HUES64 (cell line): ENCODE results near the gene MAPK1.
"Not testable (repeated sequence)": the region's sequence is repeated elsewhere in the genome, so short reads cannot be mapped to it uniquely, and the experiment has no call there.

ENCODE experiments used
- H3K27ac ChIP-seq: 2 replicates; pipeline ENCODE4 v1.7.0; 2013; ENCODE audit warnings: low read depth, low read length, inconsistent platforms
- H3K27me3 ChIP-seq: 2 replicates; pipeline ENCODE4 v1.6.1; 2013; ENCODE audit warnings: mild to moderate bottlenecking, low read length; ENCODE audit not compliant: insufficient read depth
- H3K36me3 ChIP-seq: 2 replicates; pipeline ENCODE4 v1.6.1; 2013; ENCODE audit warnings: mild to moderate bottlenecking, low read length; ENCODE audit not compliant: insufficient read depth
- H3K4me1 ChIP-seq: 2 replicates; pipeline ENCODE4 v1.6.1; 2013; ENCODE audit warnings: mild to moderate bottlenecking, low read length, moderate library complexity; ENCODE audit not compliant: insufficient read depth
- H3K4me3 ChIP-seq: 2 replicates; pipeline ENCODE4 v1.5.1; 2013; ENCODE audit warnings: mild to moderate bottlenecking, low read length, moderate library complexity
- H3K9ac ChIP-seq: 2 replicates; pipeline ENCODE4 v1.6.1; 2013; ENCODE audit warnings: mild to moderate bottlenecking, low read depth, low read length
- H3K9me3 ChIP-seq: 2 replicates; pipeline ENCODE4 v1.6.1; 2013; ENCODE audit warnings: low read depth, low read length; ENCODE audit not compliant: insufficient read depth
- WGBS: fragments of 150-250, 120-280 bp; methylation state at CpG from one replicate; pipeline ENCODE4 v1.1.7; 2013; ENCODE audit warnings: missing lambda C conversion rate; 5-methylcytosine and 5-hydroxymethylcytosine counted together

The MAPK1 gene

DNA sequence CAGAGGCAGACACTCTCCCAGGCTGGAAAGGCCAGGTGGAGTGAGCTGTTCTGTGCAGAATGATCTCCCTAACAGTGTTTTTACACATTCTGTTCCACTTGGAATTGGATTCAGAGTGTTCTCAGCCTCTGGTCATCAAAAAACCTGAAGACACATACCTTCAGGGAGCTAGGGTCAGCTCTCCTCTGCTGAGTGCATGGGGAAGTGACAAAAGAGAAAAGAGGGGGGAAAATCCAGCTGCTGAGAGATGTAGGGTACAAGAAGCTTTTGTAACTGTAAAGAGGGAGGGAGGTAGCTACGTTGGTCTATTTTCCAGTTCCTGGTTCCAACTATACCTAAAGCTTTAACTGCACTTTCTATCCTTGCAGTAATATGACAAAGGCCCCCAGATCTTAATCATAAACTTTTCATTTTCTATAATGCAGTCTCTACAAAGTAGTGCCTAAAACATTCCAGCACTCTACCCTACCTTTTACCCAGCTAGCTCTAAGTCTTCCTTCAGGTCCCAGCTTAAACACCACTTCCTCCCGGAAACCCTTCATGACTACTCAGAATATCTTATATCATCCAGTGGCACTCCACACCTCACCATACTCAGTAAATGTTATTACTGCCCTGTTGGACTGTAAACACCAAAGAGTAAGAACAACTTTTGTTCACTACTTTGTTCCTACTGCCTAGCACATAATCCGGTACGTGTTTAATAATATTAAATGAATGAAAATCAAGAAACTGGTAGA is 9.2 kb downstream of the MAPK1 start:
- H3K9ac ChIP-seq, result no peak overlapping the region
- 92% methylated on average over 4 of the region's 4 CpGs for WGBS
- H3K4me1 ChIP-seq, result peaks cover 24% of the 10 kb centered on the region

DNA sequence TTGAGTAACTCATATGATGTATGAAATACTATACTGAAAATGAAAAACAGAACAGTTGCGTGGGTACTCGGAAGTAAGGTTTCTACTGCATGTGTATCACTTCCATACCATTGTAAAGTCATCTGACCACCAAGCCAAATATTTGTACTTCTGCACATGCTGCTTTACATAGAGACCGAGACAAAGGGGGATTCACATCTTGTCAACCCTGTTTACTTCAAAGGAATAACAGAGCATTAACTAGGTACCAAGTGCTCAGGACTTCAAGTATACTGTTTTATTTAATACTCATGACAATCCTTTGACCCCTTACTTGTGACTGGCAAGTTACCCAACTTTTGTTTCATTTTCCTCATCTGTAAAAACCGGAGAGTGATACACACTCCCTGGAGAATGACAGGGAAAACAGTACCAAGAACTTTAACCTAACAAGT is 9.9 kb downstream of the MAPK1 start:
- no peak overlapping the region for H3K27ac ChIP-seq

More for the DNA sequence above, 9.2 kb downstream of the MAPK1 start:
- no peaks in the 10 kb centered on the region for H3K9me3 ChIP-seq
- no peaks in the 10 kb centered on the region for H3K36me3 ChIP-seq
- no peak overlapping the region for H3K27ac ChIP-seq
- no peaks in the 10 kb centered on the region for H3K27me3 ChIP-seq
- no peak overlapping the region for H3K4me3 ChIP-seq

DNA sequence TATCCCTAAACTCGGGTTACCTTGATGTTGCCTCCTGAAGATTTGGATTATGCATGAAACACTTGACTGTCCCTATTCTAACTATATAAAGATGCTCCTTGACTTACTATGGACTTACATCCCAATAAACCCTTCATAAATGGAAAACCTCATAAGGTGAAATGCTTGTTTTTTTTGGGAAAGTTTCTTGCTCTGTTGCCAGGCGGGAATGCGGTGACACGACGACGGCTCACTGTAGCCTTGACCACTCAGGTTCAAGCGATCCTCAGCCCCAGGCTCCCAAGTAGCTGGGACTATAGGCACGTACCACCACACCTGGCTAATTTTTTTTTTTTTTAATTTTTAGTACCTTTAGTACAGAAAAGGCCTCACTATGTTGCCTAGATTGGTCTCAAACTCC is 10.6 kb downstream of the MAPK1 start:
- peaks cover 21% of the 10 kb centered on the region for H3K4me1 ChIP-seq
- H3K27me3 ChIP-seq, result no peaks in the 10 kb centered on the region
- no peak overlapping the region for H3K27ac ChIP-seq
- no peak overlapping the region for H3K9ac ChIP-seq
- H3K9me3 ChIP-seq, result no peaks in the 10 kb centered on the region
- no peaks in the 10 kb centered on the region for H3K36me3 ChIP-seq
- 92% methylated on average over 8 of the region's 8 CpGs for WGBS
- H3K4me3 ChIP-seq, result no peak overlapping the region

More for the DNA sequence above, 9.9 kb downstream of the MAPK1 start:
- Histone ChIP-seq H3K4me3 (no peak overlapping the region), H3K9me3 (no peaks in the 10 kb centered on the region), H3K36me3 (no peaks in the 10 kb centered on the region), H3K9ac (no peak overlapping the region), H3K27me3 (no peaks in the 10 kb centered on the region), H3K4me1 (peaks cover 24% of the 10 kb centered on the region)
- 95% methylated on average over 4 of the region's 4 CpGs for WGBS

DNA sequence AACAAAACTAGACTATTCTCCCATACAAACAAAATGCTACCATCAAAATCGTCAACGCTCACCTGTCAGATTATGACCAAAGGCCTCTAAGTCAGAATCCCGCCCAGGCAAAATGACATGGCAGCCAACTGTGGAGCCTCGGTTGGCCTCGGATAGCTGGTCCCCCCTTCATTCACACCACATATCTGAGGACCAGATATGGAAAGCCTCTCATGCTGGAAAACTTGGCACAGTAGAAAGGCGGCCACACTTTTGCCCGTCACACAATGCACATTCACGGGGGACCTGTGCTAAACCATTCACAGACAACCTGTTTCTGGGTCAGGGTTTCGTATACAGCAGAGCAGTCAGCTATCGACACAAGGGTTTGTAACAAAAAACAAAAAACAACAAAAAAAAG is 11.2 kb downstream of the MAPK1 start:
- H3K9ac ChIP-seq, result no peak overlapping the region
- no peaks in the 10 kb centered on the region for H3K36me3 ChIP-seq
- no peaks in the 10 kb centered on the region for H3K9me3 ChIP-seq
- H3K4me1 ChIP-seq, result peaks cover 16% of the 10 kb centered on the region
- no peak overlapping the region for H3K27ac ChIP-seq
- no peak overlapping the region for H3K4me3 ChIP-seq
- no peaks in the 10 kb centered on the region for H3K27me3 ChIP-seq
- 97% methylated on average over 10 of the region's 10 CpGs for WGBS

DNA sequence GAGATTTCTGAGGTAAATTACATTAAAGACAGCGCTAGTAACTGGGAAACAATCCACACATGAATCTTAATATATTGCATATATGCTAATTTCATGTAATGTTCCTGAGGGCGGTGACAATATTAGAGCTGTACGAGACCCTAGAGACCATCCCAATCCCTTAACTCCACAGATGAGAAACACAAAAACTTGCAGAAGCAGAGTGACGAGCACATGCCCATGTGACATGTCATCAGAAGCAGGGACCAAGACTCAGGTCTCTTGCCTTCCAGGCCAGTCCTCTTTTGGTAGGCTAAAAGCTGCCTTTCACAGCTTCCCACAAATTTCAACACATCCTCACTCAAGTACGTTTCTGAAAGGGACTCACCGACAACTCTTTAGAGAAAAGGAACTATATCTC is 11.8 kb downstream of the MAPK1 start:
- no peaks in the 10 kb centered on the region for H3K36me3 ChIP-seq
- 79% methylated on average over 5 of the region's 6 CpGs for WGBS
- H3K4me1 ChIP-seq, result peaks cover 13% of the 10 kb centered on the region

DNA sequence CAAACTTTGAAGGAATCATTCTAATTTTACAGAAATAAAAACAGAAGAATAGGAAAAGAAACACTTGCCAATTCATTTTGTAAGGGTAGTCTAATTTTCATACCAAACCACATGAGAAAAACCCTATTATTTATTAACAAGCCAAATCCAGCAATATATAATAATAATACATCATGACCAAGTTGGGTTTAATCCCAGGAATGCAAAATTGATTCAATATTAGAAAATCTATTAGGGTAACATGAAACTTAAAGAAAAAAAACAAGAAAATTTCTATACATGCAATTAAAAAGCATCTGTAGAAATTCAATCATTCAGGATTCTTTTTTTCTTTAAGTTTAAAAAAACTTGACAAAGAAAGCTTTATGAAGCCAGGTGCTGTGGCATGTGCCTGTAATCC is 16.8 kb downstream of the MAPK1 start:
- Histone ChIP-seq H3K27me3 (no peaks in the 10 kb centered on the region), H3K27ac (no peak overlapping the region), H3K4me3 (no peak overlapping the region), H3K9ac (no peak overlapping the region), H3K36me3 (0 out of 2 replicates have a peak, but pooled peaks cover 5% of the 10 kb centered on the region), H3K4me1 (no peaks in the 10 kb centered on the region), H3K9me3 (peaks cover 8% of the 10 kb centered on the region)

More for the DNA sequence above, 11.8 kb downstream of the MAPK1 start:
- no peak overlapping the region for H3K9ac ChIP-seq
- H3K4me3 ChIP-seq, result no peak overlapping the region
- H3K27ac ChIP-seq, result no peak overlapping the region
- H3K27me3 ChIP-seq, result no peaks in the 10 kb centered on the region
- H3K9me3 ChIP-seq, result no peaks in the 10 kb centered on the region

DNA sequence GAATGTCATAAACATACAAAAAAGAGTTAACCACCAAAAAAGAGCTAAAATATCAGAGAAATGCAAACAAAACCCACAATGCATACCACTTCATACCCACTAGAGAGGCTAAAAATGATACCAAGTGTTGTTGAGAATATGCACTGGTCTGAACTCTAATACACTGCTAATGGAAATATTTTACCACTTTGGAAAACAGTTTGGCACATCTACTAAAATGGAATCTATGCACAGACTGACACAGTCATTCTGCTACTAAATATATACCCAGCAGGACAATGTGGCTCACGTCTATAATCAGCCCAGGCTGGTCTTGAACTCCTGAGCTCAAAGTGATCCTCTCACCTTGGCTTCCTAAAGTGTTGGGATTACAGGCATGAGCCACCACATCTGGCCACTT is 18.0 kb downstream of the MAPK1 start:
- Histone ChIP-seq H3K9ac (no peak overlapping the region), H3K4me1 (no peaks in the 10 kb centered on the region), H3K27ac (no peak overlapping the region), H3K27me3 (no peaks in the 10 kb centered on the region), H3K9me3 (peaks cover 8% of the 10 kb centered on the region), H3K4me3 (no peak overlapping the region), H3K36me3 (0 out of 2 replicates have a peak, but pooled peaks cover 5% of the 10 kb centered on the region)
- 95% methylated on average over 1 of the region's 1 CpG for WGBS

DNA sequence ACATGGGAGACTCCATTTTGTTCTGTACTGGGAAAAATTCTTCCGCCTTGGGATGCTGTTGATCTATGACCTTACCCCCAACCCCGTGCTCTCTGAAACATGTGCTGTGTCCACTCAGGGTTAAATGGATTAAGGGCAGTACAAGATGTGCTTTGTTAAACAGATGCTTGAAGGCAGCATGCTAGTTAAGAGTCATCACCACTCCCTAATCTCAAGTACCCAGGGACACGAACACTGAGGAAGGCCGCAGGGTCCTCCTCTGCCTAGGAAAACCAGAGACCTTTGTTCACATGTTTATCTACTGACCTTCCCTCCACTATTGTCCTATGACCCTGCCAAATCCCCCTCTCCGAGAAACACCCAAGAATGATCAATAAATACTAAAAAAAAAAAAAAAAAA is 19.4 kb downstream of the MAPK1 start:
- not testable (repeated sequence) for H3K27ac ChIP-seq, H3K9me3 ChIP-seq, H3K4me3 ChIP-seq, H3K4me1 ChIP-seq, H3K9ac ChIP-seq, H3K27me3 ChIP-seq, H3K36me3 ChIP-seq
- WGBS, result 90% methylated on average over 4 of the region's 5 CpGs

DNA sequence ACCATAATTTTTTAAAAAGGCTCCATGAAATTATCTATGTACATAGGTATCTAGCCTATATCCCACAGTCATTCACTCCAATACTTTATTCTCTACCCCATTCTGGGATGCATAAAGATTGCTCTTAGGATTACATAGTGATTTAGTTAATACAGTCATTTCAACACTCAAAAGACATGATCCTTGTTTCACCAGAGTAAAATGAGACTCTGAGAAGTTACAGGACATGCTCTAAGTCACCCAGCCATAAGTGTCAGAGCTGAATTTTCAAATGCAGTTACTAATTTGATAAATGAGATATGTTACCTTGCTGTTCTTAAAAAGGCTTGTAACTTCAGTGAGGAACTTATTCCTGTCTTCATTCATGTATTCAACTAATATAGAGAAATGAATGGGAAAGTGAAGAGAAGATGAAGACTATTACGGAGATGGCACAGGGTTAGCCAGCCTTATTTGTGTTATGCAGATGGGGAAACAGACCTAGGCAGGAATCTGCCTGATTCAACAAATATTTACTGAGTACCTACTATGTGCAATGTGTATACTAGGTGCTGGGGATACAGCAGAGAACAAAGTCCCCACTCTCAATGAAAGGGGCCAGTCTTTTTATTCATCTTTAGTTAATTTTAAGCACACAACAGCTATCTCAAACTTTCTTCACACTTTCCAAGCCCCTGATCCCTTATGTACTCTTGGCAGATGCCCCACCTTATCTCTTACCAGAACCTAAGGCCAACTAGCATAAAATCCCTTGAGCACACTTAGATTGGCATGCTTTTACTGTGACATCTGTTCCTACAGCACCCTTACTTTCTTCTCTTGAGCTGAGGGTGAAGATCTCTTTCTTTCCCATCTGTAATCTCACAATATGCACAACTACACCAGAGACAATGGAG is 21.6 kb downstream of the MAPK1 start:
- 100% methylated on average over 1 of the region's 1 CpG for WGBS
- Histone ChIP-seq H3K27me3 (no peaks in the 10 kb centered on the region), H3K9ac (no peak overlapping the region), H3K4me1 (no peaks in the 10 kb centered on the region), H3K27ac (no peak overlapping the region), H3K9me3 (peaks cover 8% of the 10 kb centered on the region), H3K36me3 (peaks cover 9% of the 10 kb centered on the region; the same call in 1 of the 2 replicates), H3K4me3 (no peak overlapping the region)

DNA sequence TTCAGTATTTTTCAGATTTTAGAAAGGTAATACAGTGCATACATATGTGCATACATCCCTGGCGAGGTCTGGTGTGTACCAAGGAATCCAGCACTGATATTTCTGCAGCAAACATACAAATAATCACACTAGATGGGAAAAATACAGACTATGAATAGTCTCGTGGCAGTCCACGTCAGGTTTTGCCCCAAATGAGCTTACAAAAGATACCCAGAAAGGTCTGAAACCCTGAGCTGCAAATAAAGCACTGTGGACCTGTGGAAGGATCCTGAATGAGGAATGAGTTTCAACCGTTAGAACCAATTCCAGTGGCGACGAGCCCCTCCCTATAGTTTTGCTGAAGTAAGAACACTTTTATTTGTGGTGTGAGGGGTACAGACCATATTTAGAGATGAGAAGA is 24.5 kb downstream of the MAPK1 start:
- Histone ChIP-seq H3K4me3 (no peak overlapping the region), H3K9me3 (no peaks in the 10 kb centered on the region), H3K27ac (no peak overlapping the region), H3K4me1 (no peaks in the 10 kb centered on the region; the same call in 1 of the 2 replicates), H3K27me3 (no peaks in the 10 kb centered on the region), H3K9ac (no peak overlapping the region), H3K36me3 (peaks cover 4% of the 10 kb centered on the region; the same call in 1 of the 2 replicates)
- 96% methylated on average over 6 of the region's 6 CpGs for whole genome bisulfite sequencing

DNA sequence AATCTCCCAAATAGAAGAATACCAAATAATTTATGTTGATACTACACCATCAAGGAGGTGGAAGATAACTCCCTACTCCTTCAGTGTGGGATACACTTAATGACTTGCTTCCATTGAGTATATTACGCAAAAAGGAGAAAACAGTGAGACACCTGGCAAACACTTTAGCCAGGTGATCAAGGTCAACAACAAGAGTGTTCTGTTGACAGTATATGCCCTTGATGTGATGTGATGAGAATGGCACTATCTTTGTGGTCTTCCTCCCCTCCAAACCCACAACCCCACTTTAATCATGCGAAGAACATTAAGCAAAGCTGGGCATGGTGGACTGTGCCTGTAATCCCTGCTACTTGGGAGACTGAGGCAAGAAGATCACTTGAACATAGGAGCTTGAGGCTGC is 26.0 kb downstream of the MAPK1 start:
- Histone ChIP-seq H3K9ac (no peak overlapping the region), H3K36me3 (peaks cover 4% of the 10 kb centered on the region; the same call in 1 of the 2 replicates), H3K4me3 (no peak overlapping the region), H3K27me3 (no peaks in the 10 kb centered on the region), H3K27ac (no peak overlapping the region), H3K9me3 (no peaks in the 10 kb centered on the region), H3K4me1 (peaks cover 11% of the 10 kb centered on the region)
- 98% methylated on average over 2 of the region's 2 CpGs for WGBS
